Natural killer cell (primary cell): ENCODE results near the gene AGPAT2. TPM values are rescaled to one million over a fixed set of nuclear protein-coding genes. Genes with fewer than 3 reads are reported as not detected.

ENCODE experiments used
- ATAC-seq, 3 donors: fragments of 150-1000 bp in 2 of 3; fragments of 200-7000 bp in 1 of 3; cut with Tn5 transposase; 1 replicate in 1 of 3; 2 replicates in 2 of 3; pipeline ENCODE4 v1.10.0; 2021; ENCODE audit warnings: mild to moderate bottlenecking in 2 of 3, moderate library complexity in 2 of 3
- DNase-seq, 2 donors: peaks; one replicate each; pipeline versions ENCODE4 v3.0.0 to v3.0.0-alpha.2; 2013 to 2021; ENCODE audit warnings: mixed read lengths in 1 of 2
- H3K27ac ChIP-seq: one replicate; pipeline ENCODE4 v1.5.1; 2013; ENCODE audit warnings: mild to moderate bottlenecking, low read length
- H3K27me3 ChIP-seq: one replicate; pipeline ENCODE4 v1.6.1; 2013; ENCODE audit warnings: low read length; ENCODE audit not compliant: control insufficient read depth, insufficient read depth
- H3K36me3 ChIP-seq: one replicate; pipeline ENCODE4 v1.6.1; 2013; ENCODE audit warnings: low read length; ENCODE audit not compliant: control insufficient read depth, insufficient read depth
- H3K4me1 ChIP-seq: one replicate; pipeline ENCODE4 v1.6.1; 2013; ENCODE audit warnings: low read length; ENCODE audit not compliant: control insufficient read depth, insufficient read depth
- H3K4me3 ChIP-seq: one replicate; pipeline ENCODE4 v1.5.1; 2013; ENCODE audit warnings: low read length
- H3K9me3 ChIP-seq: one replicate; pipeline ENCODE4 v1.6.1; 2013; ENCODE audit warnings: low read length; ENCODE audit not compliant: control insufficient read depth, insufficient read depth
- H3K27ac Mint-ChIP-seq, 2 donors: one replicate each; pipeline ENCODE4 v1.8.0; 2022; ENCODE audit warnings: mild to moderate bottlenecking in 2 of 2, mixed read lengths in 2 of 2, moderate library complexity in 1 of 2
- H3K27me3 Mint-ChIP-seq, 2 donors: one replicate each; pipeline ENCODE4 v1.8.0; 2022; ENCODE audit warnings: low read depth in 2 of 2, mixed read lengths in 2 of 2
- H3K36me3 Mint-ChIP-seq: one replicate; pipeline ENCODE4 v1.8.0; 2022; ENCODE audit warnings: mixed read lengths
- H3K4me1 Mint-ChIP-seq, 2 donors: one replicate each; pipeline ENCODE4 v1.8.0; 2022; ENCODE audit warnings: mixed read lengths in 2 of 2
- H3K4me3 Mint-ChIP-seq: one replicate; pipeline ENCODE4 v1.8.0; 2022; ENCODE audit warnings: mild to moderate bottlenecking, moderate library complexity, mixed read lengths
- H3K9me3 Mint-ChIP-seq, 2 donors: one replicate each; pipeline ENCODE4 v1.8.0; 2022; ENCODE audit warnings: mixed read lengths in 2 of 2
- CTCF ChIP-seq: fragments of 200-600 bp; IDR thresholded peaks from one replicate; pipeline ENCODE4 v1.8.0; 2022; ENCODE audit warnings: antibody characterized with exemption
- WGBS: methylation state at CpG from one replicate; pipeline ENCODE4 v1.1.7; 2013; ENCODE audit warnings: missing lambda C conversion rate; ENCODE audit not compliant: insufficient coverage; 5-methylcytosine and 5-hydroxymethylcytosine counted together
- intact Hi-C: fragments of 100-400 bp; cut with micrococcal nuclease; formaldehyde crosslinking; loops from one replicate; pipeline ENCODE4 v1.14.2; 2022
- total RNA-seq, 4 donors: library from RNA; stranded (reverse); fragments of 120-200 nt in 1 of 4; gene quantifications; one replicate each; pipeline versions ENCODE4 v1.2.3 to v1.2.4, GENCODE V29; 2013 to 2022

AGPAT2 gene
- total RNA-seq, 3 donors from 2014 or later (not counting 1 experiment from before 2014, with no cell fraction given) = 10.3 to 19.4 (median 12.0) TPM

GRCh38 chr9:136676920-136677686 is 10.2 kb downstream of the AGPAT2 start:
- no peaks in the 10 kb centered on the region for H3K36me3 ChIP-seq
- no peak overlapping the region for H3K27ac ChIP-seq
- H3K9me3 Mint-ChIP-seq = no peaks in the 10 kb centered on the region
- TF ChIP-seq CTCF = no peak
- peaks cover 3% of the 10 kb centered on the region for H3K4me1 ChIP-seq
- H3K27me3 Mint-ChIP-seq = no peaks in the 10 kb centered on the region
- no peak overlapping the region for H3K27ac Mint-ChIP-seq
- H3K4me3 ChIP-seq = no peak overlapping the region
- H3K36me3 Mint-ChIP-seq = no peaks in the 10 kb centered on the region
- peaks cover 0 to 9% of the 10 kb centered on the region in 2 donors for H3K4me1 Mint-ChIP-seq
- WGBS = 96% methylated on average over 46 of the region's 46 CpGs
- no peaks in the 10 kb centered on the region for H3K9me3 ChIP-seq
- no peak for DNase-seq
- no peak overlapping the region for H3K4me3 Mint-ChIP-seq
- ATAC-seq = no peak
- H3K27me3 ChIP-seq = no peaks in the 10 kb centered on the region
- intact Hi-C loops = no loop called here

GRCh38 chr9:136676297-136676794 is 10.9 kb downstream of the AGPAT2 start:
- Mint-ChIP-seq H3K4me3 (no peak overlapping the region), H3K27ac (no peak overlapping the region), H3K36me3 (no peaks in the 10 kb centered on the region), H3K9me3 (no peaks in the 10 kb centered on the region), H3K27me3 (no peaks in the 10 kb centered on the region), H3K4me1 (peaks cover 0 to 9% of the 10 kb centered on the region in 2 donors)
- ATAC-seq = no peak
- no peak for DNase-seq
- no peaks in the 10 kb centered on the region for H3K36me3 ChIP-seq
- H3K27me3 ChIP-seq = no peaks in the 10 kb centered on the region
- H3K27ac ChIP-seq = no peak overlapping the region
- 95% methylated on average over 13 of the region's 13 CpGs for WGBS
- peaks cover 3% of the 10 kb centered on the region for H3K4me1 ChIP-seq
- TF ChIP-seq CTCF = no peak
- intact Hi-C loops = no loop called here
- H3K4me3 ChIP-seq = no peak overlapping the region
- H3K9me3 ChIP-seq = no peaks in the 10 kb centered on the region

DNA sequence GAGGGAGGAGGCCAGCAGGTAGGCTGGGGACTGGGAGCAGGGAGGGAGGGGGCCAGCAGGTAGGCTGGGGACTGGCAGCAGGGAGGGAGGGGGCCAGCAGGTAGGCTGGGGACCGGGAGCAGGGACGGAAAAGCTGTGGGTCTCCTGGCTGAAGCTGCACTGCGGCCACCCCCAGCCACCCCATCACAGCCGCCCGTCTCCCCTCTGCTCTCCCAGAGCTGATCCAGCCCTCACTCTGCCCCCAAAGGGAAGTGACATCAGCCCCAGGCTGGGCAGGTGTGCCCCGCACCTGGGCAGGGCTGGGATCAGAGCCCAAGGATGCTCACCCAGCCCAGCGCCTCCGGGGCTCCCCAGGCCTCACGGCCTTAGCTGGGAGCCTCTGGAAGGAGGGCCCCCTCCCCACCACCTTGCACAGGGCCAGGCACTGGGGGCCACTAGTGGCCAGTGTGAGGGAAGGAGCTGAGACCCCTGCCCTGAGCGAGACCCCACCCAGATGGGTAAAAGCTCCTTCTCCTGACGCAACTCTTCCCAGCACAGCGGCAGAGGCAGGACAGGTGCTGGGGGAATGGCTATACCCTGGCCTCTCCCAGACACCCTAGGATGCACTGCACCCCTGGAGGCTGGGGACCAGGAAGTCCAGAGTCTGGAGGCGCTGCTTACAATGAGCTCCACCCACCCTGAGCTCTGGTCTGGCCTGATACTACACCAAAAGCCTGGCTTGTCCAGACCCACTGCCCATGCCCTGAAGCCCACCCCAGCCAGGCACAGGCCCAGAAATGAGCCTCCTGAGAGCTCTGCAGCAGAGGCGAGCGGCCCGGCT is 11.6 kb downstream of the AGPAT2 start:
- no peak for DNase-seq
- H3K27me3 ChIP-seq = no peaks in the 10 kb centered on the region
- Mint-ChIP-seq H3K36me3 (no peaks in the 10 kb centered on the region), H3K9me3 (no peaks in the 10 kb centered on the region), H3K4me3 (no peak overlapping the region), H3K4me1 (peaks cover 0 to 9% of the 10 kb centered on the region in 2 donors), H3K27ac (no peak overlapping the region), H3K27me3 (no peaks in the 10 kb centered on the region)
- intact Hi-C loops = no loop called here
- TF ChIP-seq CTCF = no peak
- peaks cover 3% of the 10 kb centered on the region for H3K4me1 ChIP-seq
- no peaks in the 10 kb centered on the region for H3K36me3 ChIP-seq
- no peak overlapping the region for H3K4me3 ChIP-seq
- ATAC-seq = no peak
- WGBS = 90% methylated on average over 15 of the region's 16 CpGs
- no peak overlapping the region for H3K27ac ChIP-seq
- H3K9me3 ChIP-seq = no peaks in the 10 kb centered on the region
